ENCODE results near the gene CALCOCO2.

GRCh38 chr17:48912476-48912875 is 81.6 kb downstream of the CALCOCO2 start:
- TF ChIP-seq CTCF (IDR thresholded peaks at IDR 0.05) (no peak), CBX2 (IDR thresholded peaks at IDR 0.05; ENCODE audit: borderline replicate concordance, low read depth) (no peak), HDAC2 (IDR thresholded peaks at IDR 0.05) (no peak), POLR2A (IDR thresholded peaks at IDR 0.05; ENCODE audit: low read length) (no peak), EP300 (IDR thresholded peaks at IDR 0.05) (no peak), MAX (IDR thresholded peaks at IDR 0.05) (no peak), REST (IDR thresholded peaks at IDR 0.05) (no peak), USF2 (IDR thresholded peaks at IDR 0.05) (no peak), RFX5 (IDR thresholded peaks at IDR 0.05) (no peak), JUN (IDR thresholded peaks at IDR 0.05) (no peak), NFE2L2 (conservative IDR thresholded peaks at IDR 0.05; ENCODE audit: low read length) (no peak), RAD21 (conservative IDR thresholded peaks at IDR 0.05 in 1 of 2, IDR thresholded peaks at IDR 0.05 in 1 of 2) (no peak), FOSL2 (IDR thresholded peaks at IDR 0.05) (no peak), FOSL2 (CRISPR knock-in tag; IDR thresholded peaks at IDR 0.05) (no peak)

All from A549 (cell line).